Vagina (tissue), 2 donors: Measurements from ENCODE around the gene FANCC. TPM values are rescaled to one million over a fixed set of nuclear protein-coding genes. Genes with fewer than 3 reads are reported as not detected.

ENCODE experiments used
- DNase-seq, 2 donors: peaks; one replicate each; pipeline ENCODE4 v3.0.0-alpha.2; 2017; ENCODE audit errors: extremely low spot score in 2 of 2
- H3K27ac ChIP-seq: fragments of 200-600 bp; sonication (generic); one replicate; pipeline ENCODE4 v1.5.1; 2019
- H3K27me3 ChIP-seq: fragments of 200-600 bp; sonication (generic); one replicate; pipeline ENCODE4 v1.5.1; 2019
- H3K36me3 ChIP-seq, 2 donors: fragments of 200-600 bp; sonication (generic); one replicate each; pipeline ENCODE4 v1.5.1; 2017 to 2019
- H3K4me1 ChIP-seq: fragments of 200-600 bp; sonication (generic); one replicate; pipeline ENCODE4 v1.5.1; 2019
- H3K4me3 ChIP-seq, 2 donors: fragments of 200-600 bp; sonication (generic); 1 replicate in 1 of 2; 2 replicates in 1 of 2; pipeline ENCODE4 v1.5.1; 2016 to 2019
- H3K9me3 ChIP-seq: fragments of 200-600 bp; sonication (generic); one replicate; pipeline ENCODE4 v1.5.1; 2019
- CTCF ChIP-seq, 3 experiments: fragments of 450-650 bp in 2 of 3; fragments of 200-600 bp in 1 of 3; sonication (generic) in 1 of 3; IDR thresholded peaks; one replicate each; pipeline ENCODE4 v1.5.1; 2017 to 2019; ENCODE audit warnings: antibody characterized with exemption in 3 of 3, mild to moderate bottlenecking in 2 of 3, moderate library complexity in 2 of 3
- POLR2A ChIP-seq, 2 donors: fragments of 450-650 bp; IDR thresholded peaks; one replicate each; pipeline ENCODE4 v1.6.1; 2017; ENCODE audit warnings: antibody characterized with exemption in 2 of 2, mild to moderate bottlenecking in 2 of 2, moderate library complexity in 2 of 2
- POLR2AphosphoS5 ChIP-seq, 2 donors: sonication (generic); formaldehyde crosslinking; IDR thresholded peaks; one replicate each; pipeline ENCODE4 v1.9.0; 2017; ENCODE audit warnings: antibody characterized with exemption in 2 of 2, mild to moderate bottlenecking in 2 of 2, low read depth in 1 of 2; ENCODE audit not compliant: insufficient read depth in 1 of 2
- intact Hi-C: fragments of 100-400 bp; cut with DNase I; formaldehyde crosslinking; loops from one replicate; pipeline ENCODE4 v1.15.1; 2023
- total RNA-seq: library from RNA; depleted of rRNA; stranded (reverse); fragments of >200 nt; gene quantifications from one replicate; pipeline ENCODE4 v1.2.3, GENCODE V29; 2016

The FANCC gene
- total RNA-seq, 1 donor from 2014 or later: 17.2 TPM

- Histone ChIP-seq H3K4me1 (peaks cover 14% of the 10 kb centered on the region), H3K27me3 (no peaks in the 10 kb centered on the region), H3K4me3 (no peak overlapping the region), H3K9me3 (no peaks in the 10 kb centered on the region), H3K27ac (no peak overlapping the region), H3K36me3 (no peaks in the 10 kb centered on the region)
- DNase-seq: no peak
- intact Hi-C loops: no loop called here
- no peak for TF ChIP-seq POLR2A (IDR thresholded peaks at IDR 0.05)
- TF ChIP-seq CTCF (IDR thresholded peaks at IDR 0.05): no peak
- no peak for TF ChIP-seq POLR2AphosphoS5 (IDR thresholded peaks at IDR 0.05; ENCODE audit: insufficient read depth in 1 of 2, low read depth in 1 of 2)
These were observed 162.3 kb downstream of the FANCC start for GRCh38 chr9:95155220-95155619.

GRCh38 chr9:95150903-95151302, 166.6 kb downstream of the FANCC start:
- Histone ChIP-seq H3K36me3 (no peaks in the 10 kb centered on the region), H3K4me3 (no peak overlapping the region), H3K9me3 (no peaks in the 10 kb centered on the region), H3K27ac (no peak overlapping the region), H3K27me3 (no peaks in the 10 kb centered on the region), H3K4me1 (no peaks in the 10 kb centered on the region)
- intact Hi-C loops: no loop called here
- TF ChIP-seq CTCF (IDR thresholded peaks at IDR 0.05): no peak
- no peak for TF ChIP-seq POLR2A (IDR thresholded peaks at IDR 0.05)
- no peak for TF ChIP-seq POLR2AphosphoS5 (IDR thresholded peaks at IDR 0.05; ENCODE audit: insufficient read depth in 1 of 2, low read depth in 1 of 2)
- no peak for DNase-seq

- H3K9me3 ChIP-seq: no peaks in the 10 kb centered on the region
These were observed 169.3 kb downstream of the FANCC start for GRCh38 chr9:95148208-95148520.

GRCh38 chr9:95147452-95148207, 169.9 kb downstream of the FANCC start:
- no peaks in the 10 kb centered on the region for H3K36me3 ChIP-seq
- no peak overlapping the region for H3K27ac ChIP-seq
- H3K4me3 ChIP-seq: no peak overlapping the region
- no peak for DNase-seq
- H3K9me3 ChIP-seq: no peaks in the 10 kb centered on the region
- H3K4me1 ChIP-seq: peaks cover 17% of the 10 kb centered on the region
- no peak for TF ChIP-seq POLR2AphosphoS5 (IDR thresholded peaks at IDR 0.05; ENCODE audit: insufficient read depth in 1 of 2, low read depth in 1 of 2)
- no peak for TF ChIP-seq POLR2A (IDR thresholded peaks at IDR 0.05)
- no peak for TF ChIP-seq CTCF (IDR thresholded peaks at IDR 0.05)
- intact Hi-C loops: no loop called here
- no peaks in the 10 kb centered on the region for H3K27me3 ChIP-seq

More at GRCh38 chr9:95148208-95148520, 169.3 kb downstream of the FANCC start:
- H3K4me3 ChIP-seq: no peak overlapping the region
- intact Hi-C loops: no loop called here
- no peaks in the 10 kb centered on the region for H3K36me3 ChIP-seq
- H3K27me3 ChIP-seq: no peaks in the 10 kb centered on the region
- no peak overlapping the region for H3K27ac ChIP-seq
- no peak for TF ChIP-seq POLR2A (IDR thresholded peaks at IDR 0.05)
- no peak for TF ChIP-seq POLR2AphosphoS5 (IDR thresholded peaks at IDR 0.05; ENCODE audit: insufficient read depth in 1 of 2, low read depth in 1 of 2)
- TF ChIP-seq CTCF (IDR thresholded peaks at IDR 0.05): no peak
- peaks cover 12% of the 10 kb centered on the region for H3K4me1 ChIP-seq
- no peak for DNase-seq
